HL-60 (cell line): ENCODE data around the gene SHANK3.

ENCODE experiments used
- DNase-seq, 2 experiments: peaks; one replicate each; pipeline ENCODE4 v3.0.0-alpha.2; 2010 to 2020; ENCODE audit warnings: low read depth in 1 of 2, low spot score in 1 of 2
- H3K27ac ChIP-seq: fragments of 250-450 bp; sonication (Bioruptor Pico); replicated peaks from 2 replicates; pipeline ENCODE4 v1.5.1; 2020; ENCODE audit warnings: mild to moderate bottlenecking, moderate library complexity
- H3K27me3 ChIP-seq: fragments of 250-450 bp; sonication (Bioruptor Pico); 2 replicates; pipeline ENCODE4 v1.5.1; 2021; ENCODE audit warnings: mild to moderate bottlenecking, moderate library complexity; ENCODE audit not compliant: insufficient read depth, poor library complexity, severe bottlenecking
- H3K4me3 ChIP-seq: replicated peaks from 2 replicates; pipeline ENCODE4 v1.5.1; 2011; ENCODE audit warnings: mild to moderate bottlenecking, control low read depth, low read length; ENCODE audit not compliant: insufficient read depth
- CTCF ChIP-seq: IDR thresholded peaks from one replicate; pipeline ENCODE4 v1.5.1; 2011; ENCODE audit warnings: low read length, control low read depth, inconsistent platforms; ENCODE audit not compliant: insufficient read depth
- GABPA ChIP-seq: IDR thresholded peaks from 2 replicates; pipeline ENCODE4 v1.6.1; 2012; ENCODE audit warnings: low read depth
- POLR2AphosphoS5 ChIP-seq: IDR thresholded peaks from 2 replicates; pipeline ENCODE4 v1.6.1; 2012; ENCODE audit warnings: low read depth
- REST ChIP-seq: IDR thresholded peaks from 2 replicates; pipeline ENCODE4 v1.6.1; 2012; ENCODE audit warnings: low read depth; ENCODE audit not compliant: insufficient replicate concordance
- SPI1 ChIP-seq: IDR thresholded peaks from 2 replicates; pipeline ENCODE4 v1.6.1; 2012; ENCODE audit warnings: low read depth, mild to moderate bottlenecking, borderline replicate concordance

SHANK3 gene

GRCh38 chr22:50705851-50706351 lies 33.3 kb downstream of the SHANK3 start:
- Histone ChIP-seq H3K4me3 (no peak overlapping the region; the same call in 1 of the 2 replicates), H3K27ac (no peak overlapping the region), H3K27me3 (peaks cover 10% of the 10 kb centered on the region)
- no peak for TF ChIP-seq GABPA
- TF ChIP-seq POLR2AphosphoS5, result no peak
- TF ChIP-seq SPI1, result no peak
- no peak for TF ChIP-seq REST
- no peak for TF ChIP-seq CTCF
- DNase-seq, result no peak

- Histone ChIP-seq H3K27ac (no peak overlapping the region), H3K27me3 (peaks cover 10% of the 10 kb centered on the region), H3K4me3 (no peak overlapping the region)
- TF ChIP-seq CTCF, result no peak
- TF ChIP-seq SPI1, result no peak
- no peak for TF ChIP-seq POLR2AphosphoS5
- TF ChIP-seq REST, result no peak
- TF ChIP-seq GABPA, result no peak
- DNase-seq, result no peak
These were observed 34.0 kb downstream of the SHANK3 start for GRCh38 chr22:50706481-50707125.

- H3K27ac ChIP-seq, result no peak overlapping the region
- TF ChIP-seq POLR2AphosphoS5 (no peak), REST (no peak), SPI1 (no peak), CTCF (no peak), GABPA (no peak)
- no peak for DNase-seq
- H3K4me3 ChIP-seq, result no peak overlapping the region
- peaks cover 8% of the 10 kb centered on the region for H3K27me3 ChIP-seq
These were observed 35.9 kb downstream of the SHANK3 start for GRCh38 chr22:50708474-50708873.
